GM21619 (cell line): ENCODE results near the gene KRT72.

Source experiments
- ATAC-seq: cut with Tn5 transposase; IDR thresholded peaks from one replicate; pipeline ENCODE4 v1.9.1; 2021; ENCODE audit not compliant: unreplicated experiment

KRT72 gene

DNA sequence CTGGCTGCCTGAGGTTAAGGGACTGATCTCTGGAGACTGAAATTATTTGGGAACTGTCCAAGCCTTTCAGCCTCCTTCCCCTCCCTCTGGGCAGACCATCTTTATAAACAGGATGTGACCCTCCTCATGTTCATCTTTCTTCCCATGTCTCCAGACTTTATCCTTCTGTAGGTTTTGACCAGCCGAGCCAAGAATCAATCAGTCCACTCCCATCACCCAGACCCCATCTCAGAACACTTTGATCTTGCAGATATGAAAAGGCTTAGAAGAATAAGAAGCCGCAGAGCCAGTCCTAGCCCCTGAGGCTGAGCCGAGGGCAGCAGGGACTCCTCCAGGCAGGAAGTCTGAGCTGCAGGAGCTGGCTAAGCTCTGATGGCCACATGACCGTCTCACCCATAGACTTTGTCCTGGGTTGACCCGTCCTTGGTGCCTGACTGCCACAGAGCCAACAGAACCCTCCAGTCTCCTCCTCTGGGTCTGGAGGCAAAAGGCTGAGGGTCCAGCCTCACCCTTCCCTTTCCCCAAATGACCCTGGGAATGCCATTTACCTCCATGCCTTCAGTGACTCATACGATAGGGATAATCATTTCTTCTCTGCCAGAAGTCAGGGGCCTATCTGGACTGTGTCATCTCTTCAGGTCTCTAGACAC lies 49.9 kb downstream of the KRT72 start:
- no peak for ATAC-seq

DNA sequence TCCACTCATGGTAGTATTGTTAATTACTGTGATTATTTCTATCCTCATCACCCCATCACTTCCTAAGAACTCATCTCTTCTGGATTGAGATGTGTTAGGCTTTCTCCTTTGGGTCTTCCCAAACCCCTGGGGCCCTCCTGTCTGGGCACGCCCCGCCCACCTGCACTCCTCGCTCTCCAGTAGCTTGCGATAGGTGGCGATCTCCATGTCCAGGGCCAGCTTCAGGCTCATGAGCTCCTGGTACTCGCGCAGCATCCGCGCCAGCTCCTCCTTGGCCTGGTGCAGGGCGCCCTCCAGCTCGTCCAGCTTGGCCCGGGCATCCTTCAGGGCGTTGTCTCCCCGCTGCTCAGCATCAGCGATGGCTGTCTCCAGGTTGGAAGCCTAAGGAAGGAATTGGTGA lies 55.1 kb downstream of the KRT72 start:
- ATAC-seq, result no peak

DNA sequence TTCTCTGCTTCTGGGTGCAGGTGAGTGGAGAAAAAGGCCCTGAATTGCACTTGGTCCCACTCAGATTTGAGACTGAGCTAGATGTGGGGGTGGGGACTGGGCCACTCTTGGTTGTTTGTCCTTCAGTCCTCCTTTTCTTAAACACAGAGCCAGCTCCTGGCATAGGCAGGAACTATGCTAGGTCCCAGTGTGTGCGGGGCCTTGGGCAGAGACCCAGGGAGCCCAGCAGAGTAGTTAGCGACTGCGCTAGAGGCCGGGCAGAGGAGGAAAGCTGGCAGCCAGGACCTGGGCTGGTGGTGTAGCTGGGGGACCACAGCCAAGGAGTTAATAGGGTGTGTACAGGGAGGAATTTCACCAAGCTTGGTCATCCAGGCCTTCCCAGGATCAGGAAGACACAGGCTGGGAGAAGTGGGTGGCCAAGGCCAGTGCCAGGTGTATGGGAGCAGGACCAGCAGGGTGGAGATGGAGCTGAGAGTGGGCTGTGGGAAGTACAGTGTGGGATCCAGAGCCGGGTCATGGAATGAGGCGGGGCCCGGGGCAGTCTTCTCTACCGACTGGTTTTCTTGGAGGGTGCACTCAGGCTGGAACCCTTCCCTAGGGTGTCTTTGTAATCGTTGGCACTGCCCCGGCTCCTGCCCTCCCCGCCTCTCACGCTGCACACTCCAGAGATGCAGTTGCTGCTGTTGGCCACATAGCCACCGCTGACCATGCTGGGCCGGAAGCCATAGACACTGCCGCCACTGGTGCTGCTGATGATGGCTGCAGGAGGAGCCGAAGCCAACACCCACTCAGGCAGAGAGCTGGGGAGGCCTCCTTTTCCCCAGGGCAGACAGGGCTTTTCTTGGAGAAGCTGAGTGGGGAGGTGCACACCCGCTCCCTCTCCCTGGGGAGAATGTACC lies 57.0 kb downstream of the KRT72 start:
- no peak for ATAC-seq

DNA sequence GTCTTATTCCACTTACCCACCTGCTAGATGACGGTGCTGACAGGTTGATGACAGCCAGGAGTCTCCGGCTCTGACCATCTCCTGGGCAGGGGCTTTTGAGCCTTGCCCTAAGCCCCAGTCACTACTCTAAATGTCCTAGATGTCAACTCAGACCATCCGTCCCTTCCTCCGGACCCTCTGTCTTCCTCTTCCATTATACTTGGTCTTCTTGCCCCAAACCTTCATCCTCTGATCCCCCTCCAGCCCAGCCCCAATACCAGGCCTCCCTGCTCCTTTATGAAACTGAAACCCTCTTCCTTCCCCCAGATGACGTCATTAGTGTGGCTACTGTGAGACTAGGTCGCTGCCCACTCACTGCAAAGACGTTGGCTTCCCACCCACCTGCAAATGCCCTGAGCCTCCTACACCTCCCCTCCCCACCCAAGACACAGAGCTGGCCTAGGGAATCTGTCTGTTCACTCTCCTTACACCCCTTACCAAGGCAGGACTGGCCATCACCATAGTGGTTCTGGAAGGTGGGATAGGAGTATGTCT lies 58.4 kb downstream of the KRT72 start:
- ATAC-seq, result no peak

DNA sequence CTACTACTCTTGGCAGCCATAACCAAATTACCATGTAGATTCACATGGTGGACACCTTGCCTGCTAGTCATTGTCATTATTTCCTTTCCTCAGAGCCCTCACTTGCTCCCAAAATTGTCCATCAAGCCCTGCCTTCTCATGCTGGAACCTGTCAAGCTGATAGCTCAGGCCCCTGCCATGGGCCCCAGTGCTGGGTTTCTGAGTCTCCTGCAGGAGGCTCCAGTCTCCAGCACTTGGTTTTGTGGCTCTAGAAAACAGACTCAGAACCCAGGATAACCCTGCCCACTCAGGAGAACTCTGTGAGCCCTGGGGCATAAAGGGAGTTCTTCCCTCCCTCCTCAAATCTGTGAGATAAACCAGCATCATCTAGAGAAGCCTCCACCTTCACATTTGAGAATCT lies 59.1 kb downstream of the KRT72 start:
- no peak for ATAC-seq

DNA sequence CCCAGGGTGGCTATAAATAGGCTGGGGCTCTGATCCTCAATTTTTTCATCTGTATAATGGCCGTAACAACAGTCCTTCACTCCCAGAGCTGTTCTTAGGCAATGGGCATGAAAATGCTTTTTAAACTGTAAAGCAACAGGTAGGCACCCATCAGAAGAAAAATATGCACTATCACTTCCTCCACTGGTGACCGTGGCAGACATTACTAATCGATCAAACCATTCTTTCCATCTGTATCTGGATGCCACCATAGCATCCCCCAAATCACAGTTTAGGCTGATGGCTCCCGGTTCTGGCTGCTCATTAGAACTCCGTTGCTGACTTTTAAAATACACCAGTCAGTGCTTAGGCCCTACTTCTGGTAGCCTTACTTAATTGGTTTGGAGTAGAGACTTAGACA lies 59.6 kb downstream of the KRT72 start:
- ATAC-seq, result no peak

- no peak for ATAC-seq
These were observed 60.7 kb downstream of the KRT72 start for GRCh38 chr12:52540531-52540930.

DNA sequence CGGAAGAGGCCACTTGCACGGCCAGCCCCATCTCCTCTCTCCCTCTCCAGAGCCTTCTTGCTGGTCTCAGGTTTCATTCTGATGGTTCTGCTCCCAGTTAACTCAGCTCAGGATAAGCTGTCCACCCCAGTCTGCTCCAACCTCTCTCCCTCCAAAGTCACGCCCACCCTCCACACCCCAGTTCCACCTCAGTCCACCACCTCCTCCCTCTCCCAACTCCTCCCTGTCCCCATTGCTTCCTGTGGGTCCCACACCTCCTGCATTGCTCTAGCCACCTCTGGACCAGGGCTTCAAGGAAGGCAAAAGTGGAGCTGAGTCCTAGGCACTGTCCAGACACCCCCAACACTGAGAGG lies 61.5 kb downstream of the KRT72 start:
- no peak for ATAC-seq

GRCh38 chr12:52539083-52539820 lies 62.0 kb downstream of the KRT72 start:
- no peak for ATAC-seq

DNA sequence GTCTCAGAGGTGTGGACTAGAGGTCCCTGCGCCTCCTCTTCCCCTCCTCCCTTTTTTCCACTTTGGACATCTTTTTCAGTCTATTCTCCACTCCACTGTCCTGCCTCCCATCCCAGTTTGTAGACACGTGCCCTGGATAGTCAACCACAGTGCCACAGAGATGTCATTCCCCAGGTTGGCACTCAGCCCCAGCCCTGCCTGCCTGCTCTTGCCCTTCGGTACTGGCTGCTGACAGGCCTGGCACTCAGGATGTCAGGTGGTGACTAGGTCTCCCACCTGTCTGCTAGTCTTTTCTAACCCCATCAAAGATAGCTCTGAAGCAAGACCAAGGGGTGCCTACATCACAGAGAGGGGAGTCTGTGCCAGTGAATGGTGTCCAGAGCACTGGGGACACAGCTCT lies 64.2 kb downstream of the KRT72 start:
- no peak for ATAC-seq
